HCT116 (cell line): ENCODE measurements around the gene GLI3. TPM values are rescaled to one million over a fixed set of nuclear protein-coding genes. Genes with fewer than 3 reads are reported as not detected.

Source experiments
- ATAC-seq: fragments of 200-7000 bp; cut with Tn5 transposase; 2 replicates; pipeline ENCODE4 v1.9.1; 2020; ENCODE audit warnings: mild to moderate bottlenecking, moderate library complexity
- BruUV-seq: library from RNA; stranded (reverse); fragments of 400-500 nt; replicated peaks from 2 replicates; lab custom pipeline; 2021; lab: Mats Ljungman, UMichigan
- CTCF ChIA-PET: fragments of 300-600 bp; sonication (Branson Sonifier 250); formaldehyde crosslinking; loops from one replicate; lab custom pipeline; 2021; ENCODE audit warnings: antibody characterized with exemption; lab: Charles Lee
- POLR2A ChIA-PET: fragments of 300-600, 350-600 bp; sonication (Branson Sonifier 250); formaldehyde crosslinking; loops from one replicate; lab custom pipeline; 2021; ENCODE audit warnings: antibody characterized with exemption; lab: Charles Lee
- RAD21 ChIA-PET, 2 experiments: fragments of 300-600 bp; sonication (Branson Sonifier 250); formaldehyde crosslinking; loops; one replicate each; lab custom pipeline; 2023; ENCODE audit warnings: low total read pairs in 2 of 2; ENCODE audit not compliant: uncharacterized antibody in 2 of 2, unreplicated experiment in 2 of 2, low non-redundant PET in 1 of 2; lab: Charles Lee
- DNase-seq: peaks from one replicate; pipeline ENCODE4 v3.0.0-alpha.2; 2010; ENCODE audit warnings: low read depth, low spot score
- H2AFZ ChIP-seq: fragments of 200-600 bp; shearing (Covaris generic), sonication (generic); 2 replicates; pipeline ENCODE4 v1.6.1; 2017; ENCODE audit warnings: low read depth, mixed run types, mixed read lengths, antibody characterized with exemption, low read length; ENCODE audit not compliant: poor library complexity, severe bottlenecking
- H3K27ac ChIP-seq: 2 replicates; pipeline ENCODE4 v1.5.1; 2012; ENCODE audit warnings: low read depth, low read length
- H3K27me3 ChIP-seq: fragments of 200-600 bp; sonication (generic); 2 replicates; pipeline ENCODE4 v1.6.1; 2016; ENCODE audit warnings: mixed run types, low read length, mixed read lengths; ENCODE audit not compliant: insufficient read depth
- H3K36me3 ChIP-seq, 2 experiments: fragments of 200-500 bp in 1 of 2; fragments of 200-600 bp in 1 of 2; sonication (Bioruptor generic) in 1 of 2; sonication (generic) in 1 of 2; 2 replicates each; pipeline versions ENCODE4 v1.5.1 to v1.6.1; 2014 to 2016; ENCODE audit warnings: low read length in 2 of 2, inconsistent platforms in 1 of 2, mixed read lengths in 1 of 2, mixed run types in 1 of 2; ENCODE audit not compliant: insufficient read depth in 2 of 2, control insufficient read depth in 1 of 2
- H3K4me1 ChIP-seq, 2 experiments: fragments of 200-600 bp in 1 of 2; sonication (generic) in 1 of 2; 2 replicates each; pipeline versions ENCODE4 v1.5.1 to v1.6.1; 2012 to 2017; ENCODE audit warnings: low read length in 2 of 2, inconsistent platforms in 1 of 2, mild to moderate bottlenecking in 1 of 2, mixed read lengths in 1 of 2, mixed run types in 1 of 2, moderate library complexity in 1 of 2; ENCODE audit not compliant: insufficient read depth in 2 of 2, control insufficient read depth in 1 of 2
- H3K4me2 ChIP-seq: fragments of 200-600 bp; sonication (generic); 2 replicates; pipeline ENCODE4 v1.6.1; 2017; ENCODE audit warnings: mixed run types, low read length, mixed read lengths
- H3K4me3 ChIP-seq, 2 experiments: fragments of 200-600 bp in 1 of 2; sonication (generic) in 1 of 2; replicated peaks in 1 of 2; 2 replicates each; pipeline ENCODE4 v1.5.1; 2011 to 2016; ENCODE audit warnings: low read length in 2 of 2, control low read depth in 1 of 2, low read depth in 1 of 2, mild to moderate bottlenecking in 1 of 2, mixed read lengths in 1 of 2, mixed run types in 1 of 2
- H3K79me2 ChIP-seq: fragments of 200-600 bp; sonication (generic); 2 replicates; pipeline ENCODE4 v1.6.1; 2017; ENCODE audit warnings: mild to moderate bottlenecking, mixed run types, low read length, moderate library complexity, mixed read lengths; ENCODE audit not compliant: insufficient read depth
- H3K9ac ChIP-seq: fragments of 200-600 bp; sonication (generic); 2 replicates; pipeline ENCODE4 v1.6.1; 2016; ENCODE audit warnings: low read length, mixed read lengths
- H3K9me2 ChIP-seq: fragments of 200-600 bp; sonication (generic), shearing (Covaris generic); 2 replicates; pipeline ENCODE4 v1.6.1; 2017; ENCODE audit warnings: mixed run types, mild to moderate bottlenecking, moderate library complexity; ENCODE audit not compliant: insufficient read depth
- H3K9me3 ChIP-seq, 2 experiments: fragments of 200-500 bp in 1 of 2; fragments of 200-600 bp in 1 of 2; sonication (Bioruptor generic) in 1 of 2; sonication (generic) in 1 of 2; 2 replicates each; pipeline ENCODE4 v1.6.1; 2014 to 2017; ENCODE audit warnings: low read length in 2 of 2, mixed read lengths in 2 of 2, inconsistent platforms in 1 of 2, low read depth in 1 of 2, mild to moderate bottlenecking in 1 of 2, mixed run types in 1 of 2, moderate library complexity in 1 of 2; ENCODE audit not compliant: control insufficient read depth in 1 of 2, insufficient read depth in 1 of 2
- H4K20me1 ChIP-seq: fragments of 200-600 bp; sonication (generic), shearing (Covaris generic); 2 replicates; pipeline ENCODE4 v1.6.1; 2017; ENCODE audit warnings: mixed run types, mild to moderate bottlenecking, moderate library complexity; ENCODE audit not compliant: insufficient read depth
- CEBPB ChIP-seq: IDR thresholded peaks from 2 replicates; pipeline ENCODE4 v1.6.1; 2012; ENCODE audit warnings: low read depth
- EGR1 ChIP-seq: IDR thresholded peaks from 2 replicates; pipeline ENCODE4 v1.6.1; 2012; ENCODE audit warnings: low read depth
- EZH2 ChIP-seq: fragments of 200-600 bp; sonication (generic); IDR thresholded peaks from 2 replicates; pipeline ENCODE4 v1.6.1; 2017; ENCODE audit warnings: antibody characterized with exemption, mixed run types
- EZH2phosphoT487 ChIP-seq: fragments of 200-600 bp; IDR thresholded peaks from 2 replicates; pipeline ENCODE4 v1.6.1; 2018; ENCODE audit warnings: antibody characterized with exemption, borderline replicate concordance
- MAX ChIP-seq: IDR thresholded peaks from 2 replicates; pipeline ENCODE4 v1.6.1; 2012
- POLR2AphosphoS5 ChIP-seq: IDR thresholded peaks from 2 replicates; pipeline ENCODE4 v1.6.1; 2011; ENCODE audit warnings: mild to moderate bottlenecking, low read depth, low read length, moderate library complexity
- SRF ChIP-seq: IDR thresholded peaks from 2 replicates; pipeline ENCODE4 v1.6.1; 2012; ENCODE audit warnings: low read depth
- TCF7L2 ChIP-seq: IDR thresholded peaks from 2 replicates; pipeline ENCODE4 v1.7.0; 2011; ENCODE audit warnings: borderline replicate concordance, inconsistent platforms; ENCODE audit not compliant: insufficient read depth, insufficient read length; ENCODE audit errors: extremely low read depth
- ZBTB33 ChIP-seq: IDR thresholded peaks from 2 replicates; pipeline ENCODE4 v1.6.1; 2011; ENCODE audit warnings: mild to moderate bottlenecking, low read length, moderate library complexity; ENCODE audit not compliant: insufficient replicate concordance; ENCODE audit errors: extremely low read depth
- intact Hi-C: fragments of 100-400 bp; cut with micrococcal nuclease; formaldehyde crosslinking; loops from 2 replicates; pipeline ENCODE4 v1.10.0; 2022
- total RNA-seq: library from RNA; stranded (reverse); gene quantifications from one replicate; pipeline ENCODE4 v1.2.1, GENCODE V29; 2021; ENCODE audit not compliant: unreplicated experiment

The GLI3 gene
- total RNA-seq, 1 experiment from 2014 or later, result 0.07 TPM

GRCh38 chr7:42194238-42194637 lies 42.8 kb downstream of the GLI3 start:
- H3K9me3 ChIP-seq, result no peaks in the 10 kb centered on the region
- H3K4me2 ChIP-seq, result no peak overlapping the region
- no TSS peak for BruUV-seq
- no peak overlapping the region for H3K27ac ChIP-seq
- no peaks in the 10 kb centered on the region for H4K20me1 ChIP-seq
- H3K9ac ChIP-seq, result no peak overlapping the region
- POLR2A ChIA-PET, result no interaction called here
- TF ChIP-seq TCF7L2 (no peak), EZH2 (no peak), ZBTB33 (no peak), EGR1 (no peak), POLR2AphosphoS5 (no peak), EZH2phosphoT487 (no peak), CEBPB (no peak), MAX (no peak), SRF (no peak)
- no peaks in the 10 kb centered on the region for H3K79me2 ChIP-seq
- H3K27me3 ChIP-seq, result no peaks in the 10 kb centered on the region
- H3K9me2 ChIP-seq, result no peaks in the 10 kb centered on the region
- H3K4me3 ChIP-seq, result no peak overlapping the region
- DNase-seq (no peak), ATAC-seq (no peak)
- RAD21 ChIA-PET, result no interaction called here
- no peaks in the 10 kb centered on the region for H3K4me1 ChIP-seq
- intact Hi-C loops, result no loop called here
- H2AFZ ChIP-seq, result no peak overlapping the region
- CTCF ChIA-PET, result no interaction called here
- no peaks in the 10 kb centered on the region for H3K36me3 ChIP-seq
